Stimulated activated CD4-positive, alpha-beta T cell treated with anti-CD3 and anti-CD28 coated beads, Interleukin-4, amount 100 ng/mL, for 48 hours (primary cell): Measurements from ENCODE around the gene ADAMTS17.

Source experiments
- DNase-seq, 2 donors: peaks; one replicate each; pipeline ENCODE4 v3.0.0-alpha.2; 2020; ENCODE audit warnings: low read depth in 2 of 2

The ADAMTS17 gene

DNA sequence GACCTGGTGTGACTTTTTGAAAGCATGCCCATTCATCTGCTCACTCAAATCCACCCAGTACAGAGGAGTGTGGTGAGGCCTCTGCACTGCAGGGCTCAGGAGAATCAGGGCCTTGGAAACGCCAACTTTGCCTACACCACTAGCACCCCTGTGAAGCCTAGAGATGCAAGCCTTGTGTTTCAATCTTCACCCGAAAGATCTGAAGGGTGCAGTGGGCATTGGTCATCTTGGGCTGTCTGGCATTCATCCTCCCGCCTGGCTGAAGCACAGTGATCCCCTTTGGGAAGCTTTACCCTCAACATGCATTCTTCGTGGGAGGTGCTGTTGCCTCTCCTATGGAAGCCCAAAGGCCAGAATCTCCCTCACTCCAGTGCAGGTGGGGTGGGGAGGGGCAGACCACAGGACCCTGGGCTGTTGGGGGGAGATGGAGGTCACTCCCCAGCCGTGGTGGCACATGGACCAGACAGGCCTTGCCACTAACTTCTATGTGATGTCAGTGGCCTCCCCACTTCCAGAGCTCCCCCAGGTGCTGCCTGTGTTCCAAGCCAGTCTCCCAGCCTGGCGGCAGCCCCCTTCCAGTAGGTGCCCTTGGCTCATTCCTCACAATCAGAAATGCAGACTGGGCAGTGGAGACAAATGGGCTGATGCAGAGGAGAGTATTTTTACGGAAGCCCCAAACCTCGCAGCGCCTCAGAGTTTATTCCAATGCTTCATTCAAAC, 92.5 kb downstream of the ADAMTS17 start:
- DNase-seq = no peak

- no peak for DNase-seq
Measured at GRCh38 chr15:100248236-100248635, 93.5 kb downstream of the ADAMTS17 start.

DNA sequence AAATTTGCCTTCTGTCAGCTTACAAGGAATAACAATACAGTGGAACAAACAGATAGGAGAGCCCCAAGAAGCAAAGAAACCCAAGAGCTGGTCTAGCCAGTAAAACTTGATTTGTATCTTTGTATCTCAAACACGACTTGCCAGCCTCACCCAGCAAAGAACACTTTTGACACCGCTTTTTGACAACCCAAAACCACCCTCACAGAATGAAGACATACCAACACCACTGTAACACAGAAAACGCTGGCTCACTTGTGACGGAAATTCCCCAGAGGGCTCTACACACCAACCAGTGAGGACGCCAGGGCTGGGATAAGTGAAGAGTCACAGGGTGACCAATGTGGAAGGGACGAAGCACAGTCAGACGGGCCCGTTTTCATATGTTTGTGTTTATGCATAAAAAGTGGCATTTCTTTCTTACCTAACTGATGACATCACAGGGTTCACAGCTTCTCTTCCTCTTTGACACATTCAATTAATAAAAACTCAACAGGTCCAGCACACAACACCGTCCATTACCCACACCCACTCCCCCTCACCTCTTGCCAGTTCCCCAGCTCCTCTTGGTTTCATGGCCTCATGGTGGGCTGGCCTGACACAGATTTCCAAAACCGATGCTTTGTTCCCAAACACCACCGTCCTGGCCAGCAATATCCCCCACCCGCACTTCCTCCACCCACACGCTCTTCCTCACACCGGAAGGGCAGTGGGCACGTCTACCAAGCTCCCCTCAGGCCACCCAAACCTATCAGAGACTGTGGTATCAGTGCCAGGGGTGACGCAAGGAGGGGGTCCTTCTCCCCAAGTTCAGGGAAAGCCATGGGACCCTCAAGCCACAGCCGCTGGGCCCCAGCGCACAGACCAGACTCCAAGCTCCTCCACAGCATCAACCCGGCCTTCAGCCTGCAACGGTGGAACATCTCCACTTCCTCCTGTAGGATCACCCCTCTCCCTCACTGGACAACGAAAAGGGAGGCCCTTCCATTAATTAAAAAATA, 94.2 kb downstream of the ADAMTS17 start:
- no peak for DNase-seq

DNA sequence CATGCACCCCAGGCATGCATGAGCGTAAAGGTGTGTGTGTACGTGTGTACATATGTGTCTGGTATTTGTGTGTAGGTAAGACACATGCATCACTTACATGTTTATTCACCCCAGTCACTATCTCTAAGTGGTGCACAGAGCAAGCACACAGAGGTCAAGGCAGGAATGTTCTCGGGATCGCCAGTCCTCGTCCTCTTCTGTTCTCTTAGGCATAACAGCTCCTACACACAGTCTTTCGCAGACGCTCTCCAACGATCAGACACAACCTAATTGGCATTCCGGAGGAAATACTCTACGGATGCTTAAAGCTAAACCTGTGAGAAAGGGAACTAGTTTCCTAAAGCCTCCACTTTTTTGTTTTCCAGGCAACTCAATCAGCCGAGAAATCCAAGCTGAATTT, 95.9 kb downstream of the ADAMTS17 start:
- no peak for DNase-seq

GRCh38 chr15:100245487-100245820, 96.3 kb downstream of the ADAMTS17 start:
- DNase-seq = no peak

GRCh38 chr15:100244796-100245486, 96.8 kb downstream of the ADAMTS17 start:
- DNase-seq = no peak

DNA sequence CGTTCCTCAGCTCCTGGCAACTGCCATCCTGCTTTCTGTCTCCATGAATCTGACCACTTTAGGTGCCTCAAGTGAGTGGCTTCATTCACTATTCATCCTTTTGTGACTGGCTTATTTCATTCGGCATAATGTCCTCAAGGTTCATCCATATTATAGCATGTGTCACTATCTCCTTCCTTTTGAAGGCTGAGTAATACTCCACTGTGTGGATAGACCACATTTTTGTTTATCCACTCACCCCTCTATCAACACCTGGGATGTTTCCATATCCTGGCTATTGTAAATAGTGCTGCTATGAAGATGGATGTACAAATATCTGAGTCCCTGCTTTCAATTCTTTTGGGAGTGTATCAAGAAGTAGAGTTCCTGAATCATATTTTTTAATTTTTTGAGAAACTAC, 98.8 kb downstream of the ADAMTS17 start:
- no peak for DNase-seq

DNA sequence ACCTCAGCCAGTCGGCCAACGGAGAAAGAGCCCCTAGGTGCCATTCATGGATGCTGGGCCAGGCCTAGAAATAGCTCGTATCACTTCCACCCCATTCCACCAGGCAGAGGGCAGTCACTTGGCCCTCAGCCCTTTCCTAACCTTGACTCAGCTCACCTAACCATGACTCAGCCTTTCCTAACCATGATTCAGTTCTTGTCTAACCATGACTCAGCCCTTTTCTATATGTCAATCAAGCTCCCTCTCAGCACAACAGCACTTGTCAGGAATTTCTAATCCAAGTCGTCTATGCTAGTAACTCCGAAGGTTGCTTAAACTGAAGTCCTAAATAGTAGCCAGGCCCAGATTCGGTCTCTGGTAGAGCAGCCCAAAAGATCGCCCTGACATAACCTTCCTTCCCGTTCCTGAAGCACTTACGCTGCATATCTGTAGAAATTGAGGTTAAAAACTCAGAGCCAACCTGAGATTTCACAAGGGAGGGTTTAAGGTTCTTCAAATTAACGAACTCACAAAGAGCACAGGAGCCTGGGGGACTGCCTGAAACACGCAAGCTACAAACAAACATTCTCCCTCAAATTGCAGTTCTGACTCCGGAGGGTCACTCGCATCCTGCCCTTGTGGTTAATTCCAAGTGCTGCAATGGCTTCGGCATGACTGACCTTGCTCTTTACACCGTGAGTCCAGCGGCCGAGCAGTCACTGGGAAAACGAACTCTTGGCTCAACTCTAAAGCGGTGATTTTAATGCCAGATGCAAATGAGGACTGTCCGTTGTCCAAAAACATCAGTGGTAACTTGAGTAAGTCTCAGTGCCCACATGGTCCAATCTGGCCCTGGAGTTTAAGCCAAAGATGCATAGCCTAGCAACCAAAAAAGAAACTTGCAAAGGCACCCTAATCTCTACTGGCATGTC, 99.9 kb downstream of the ADAMTS17 start:
- DNase-seq = no peak

GRCh38 chr15:100236981-100237720, 104.6 kb downstream of the ADAMTS17 start:
- no peak for DNase-seq

GRCh38 chr15:100235030-100235617, 106.7 kb downstream of the ADAMTS17 start:
- DNase-seq = no peak

DNA sequence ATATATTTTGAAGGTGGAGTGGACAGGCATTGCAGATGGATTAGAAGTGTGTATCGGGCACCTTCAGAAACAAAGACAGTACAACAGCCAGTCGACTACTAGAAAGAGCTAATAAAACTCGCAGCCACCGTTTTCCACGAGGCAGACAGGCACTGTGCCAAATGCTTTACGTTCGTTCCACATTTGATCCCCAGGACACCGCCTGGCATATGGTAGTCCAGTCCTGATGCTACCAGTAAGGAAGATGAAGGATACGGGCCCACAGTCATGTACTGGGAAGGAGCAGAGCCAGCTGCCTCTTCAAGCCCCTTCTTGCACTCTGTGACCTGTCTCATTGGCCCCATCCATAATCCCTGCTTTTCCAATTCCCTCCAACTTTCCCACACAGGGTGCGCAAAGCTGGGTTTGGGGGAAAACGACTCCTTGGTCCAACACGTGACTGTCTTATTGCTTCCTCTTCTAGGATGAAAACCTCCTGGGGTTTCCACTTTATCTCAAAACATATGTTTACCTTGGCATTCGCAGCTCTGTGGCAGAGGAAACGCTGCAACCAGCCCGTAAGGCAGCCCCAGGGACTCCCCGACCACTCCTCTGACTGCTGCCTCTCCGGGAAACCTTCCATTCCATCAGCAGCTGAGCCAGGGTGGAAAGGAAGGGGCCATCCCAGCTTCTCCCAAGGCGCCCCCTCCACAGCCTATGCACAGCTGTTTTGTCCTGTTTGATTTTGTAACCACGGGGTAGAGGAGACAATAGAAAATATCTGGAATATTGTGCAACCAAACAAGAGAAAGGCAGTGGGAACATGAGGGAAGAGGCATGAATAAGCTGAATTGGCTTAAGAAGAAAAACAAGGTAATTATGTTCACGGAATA, 107.4 kb downstream of the ADAMTS17 start:
- DNase-seq = no peak

DNA sequence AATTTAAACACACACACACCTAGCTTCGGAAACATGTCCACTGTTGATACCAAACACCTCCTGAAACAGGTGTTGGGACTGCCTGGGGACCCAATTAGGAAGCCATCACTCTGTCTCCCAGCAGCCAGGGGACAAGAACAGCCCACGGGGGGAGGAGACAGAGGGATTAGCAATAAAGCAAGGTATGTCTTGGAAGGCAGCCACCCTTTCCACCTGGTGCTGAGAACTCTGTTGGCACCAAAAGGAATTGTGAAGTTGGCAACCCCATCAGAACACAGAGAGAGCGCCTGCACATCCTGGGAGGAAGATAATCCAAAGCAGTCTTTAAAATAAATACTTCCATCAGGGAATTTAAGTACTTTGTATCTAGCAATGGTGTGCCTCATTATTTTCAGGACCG, 111.0 kb downstream of the ADAMTS17 start:
- no peak for DNase-seq

- no peak for DNase-seq
Measured at GRCh38 chr15:100229181-100230163, 112.3 kb downstream of the ADAMTS17 start.

GRCh38 chr15:100227781-100228180, 114.0 kb downstream of the ADAMTS17 start:
- no peak for DNase-seq

- DNase-seq = no peak
Measured at GRCh38 chr15:100226107-100226506, 115.7 kb downstream of the ADAMTS17 start.

DNA sequence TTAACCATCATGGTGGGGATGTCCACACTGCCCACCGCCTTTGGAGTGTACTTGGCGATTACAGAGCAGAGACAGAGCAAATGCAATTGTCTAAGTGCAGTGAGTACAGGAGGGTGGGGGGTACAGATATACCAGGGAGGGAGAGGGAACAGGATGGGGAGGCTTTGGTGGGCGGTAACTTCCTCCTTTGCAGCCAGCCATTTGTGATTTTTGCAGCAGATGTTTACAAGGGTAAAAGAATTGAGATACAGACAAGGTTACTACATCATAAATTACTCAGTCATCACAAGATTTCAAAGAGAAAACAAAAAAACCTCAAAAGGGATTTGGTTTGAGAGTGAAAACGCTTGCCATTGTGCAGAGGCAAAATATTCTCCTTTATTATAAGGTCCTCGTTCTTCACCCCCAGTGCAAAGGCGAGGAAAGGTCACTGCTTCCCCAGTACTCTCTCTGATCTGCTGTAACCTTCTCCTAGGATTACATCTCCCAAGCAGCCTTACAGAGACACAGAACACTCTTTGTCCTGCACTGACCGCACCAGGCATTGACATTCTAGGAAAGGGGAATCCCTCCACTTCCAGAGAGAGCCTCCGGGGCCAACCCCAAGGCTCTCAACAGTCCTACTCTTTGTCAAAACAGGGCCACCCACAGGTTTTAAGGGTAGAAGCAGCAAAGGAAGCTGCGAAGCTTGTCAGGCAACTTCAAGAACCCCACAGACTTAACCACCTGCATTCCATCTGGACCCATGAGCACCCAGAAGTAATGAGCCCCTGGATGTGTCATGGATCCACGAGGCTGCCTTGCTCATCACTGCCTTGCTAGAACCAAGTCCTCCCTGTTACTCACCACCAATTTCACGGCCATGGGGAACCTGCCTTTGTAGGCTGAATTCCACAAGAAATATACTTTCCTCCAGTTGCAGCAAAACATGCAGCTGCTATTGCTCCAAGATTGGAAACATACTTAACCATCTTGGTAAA, 117.3 kb downstream of the ADAMTS17 start:
- DNase-seq = no peak

DNA sequence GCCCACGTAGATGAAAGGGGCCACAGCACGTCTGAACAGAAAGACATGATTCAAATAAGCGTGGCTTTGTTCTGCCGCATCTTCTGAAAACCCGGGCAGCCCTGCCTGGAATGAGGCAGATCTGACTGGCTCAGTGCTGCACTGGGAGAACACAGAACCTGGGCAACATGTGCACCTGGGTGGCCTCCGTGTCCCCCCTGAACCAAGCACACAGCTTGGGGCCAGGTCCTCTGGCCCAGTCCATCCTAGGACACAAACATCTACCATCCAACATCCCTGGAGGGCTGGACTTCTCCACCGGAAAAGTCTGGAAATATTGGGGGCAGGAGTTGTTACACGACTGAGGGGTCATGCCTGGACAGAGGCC, 119.4 kb downstream of the ADAMTS17 start:
- no peak for DNase-seq
